Muscle of back (tissue), 13 donors: Measurements from ENCODE around the gene COL5A3. TPM values are rescaled to one million over a fixed set of nuclear protein-coding genes. Genes with fewer than 3 reads are reported as not detected.
"Not testable (repeated sequence)": the region's sequence is repeated elsewhere in the genome, so short reads cannot be mapped to it uniquely, and the experiment has no call there.

Source experiments
- DNase-seq, 3 donors: peaks; one replicate each; pipeline versions ENCODE4 v3.0.0 to v3.0.0-alpha.2; 2013
- long read RNA-seq, 9 donors: transcript quantifications; one replicate each; lab custom pipeline, GENCODE V29; 2026
- polyA plus RNA-seq, 10 donors: library from polyadenylated mRNA; unstranded; fragments of 120-200 nt; gene quantifications; one replicate each; pipeline ENCODE4 v1.2.1, GENCODE V29; 2013; ENCODE audit not compliant: insufficient read length in 10 of 10

COL5A3 gene
- polyA plus RNA-seq: 100 to 1,000 TPM in 1 of 10 donors, 10 to 100 TPM in 9; 55.3 to 119 (median 78.8) TPM
- long read RNA-seq, donor 1, partial matches to known transcripts: 5 of 5 reads
- long read RNA-seq, donor 1, other reads (novel, unspliced or antisense): 0 of 5 reads
- long read RNA-seq, donor 2: 0 reads
- long read RNA-seq, donor 3: 0 reads
- long read RNA-seq, donor 4: 0 reads
- long read RNA-seq, donor 5, partial matches to known transcripts: 71 of 71 reads
- long read RNA-seq, donor 5, other reads (novel, unspliced or antisense): 0 of 71 reads
- long read RNA-seq, donor 6, full-length matches to known transcripts: 1 of 43 reads
- long read RNA-seq, donor 6, partial matches to known transcripts: 42 of 43 reads
- long read RNA-seq, donor 6, other reads (novel, unspliced or antisense): 0 of 43 reads
- long read RNA-seq, donor 7: 0 reads
- long read RNA-seq, donor 8, full-length matches to known transcripts: 1 of 9 reads
- long read RNA-seq, donor 8, partial matches to known transcripts: 8 of 9 reads
- long read RNA-seq, donor 8, other reads (novel, unspliced or antisense): 0 of 9 reads
- long read RNA-seq, donor 9: 0 reads

- peak; percentile 60 to 92 (median 79) for DNase-seq
These were observed at the start of gene COL5A3 for GRCh38 chr19:10010247-10010691. Gene COL5A3 (minus strand): TSS chr19:10010504. CDS start chr19:10010385, 119 bp downstream.

GRCh38 chr19:10052602-10053360 is 42.5 kb upstream of the COL5A3 start:
- DNase-seq: no peak

GRCh38 chr19:10049626-10050025 is 39.3 kb upstream of the COL5A3 start:
- no peak for DNase-seq

DNA sequence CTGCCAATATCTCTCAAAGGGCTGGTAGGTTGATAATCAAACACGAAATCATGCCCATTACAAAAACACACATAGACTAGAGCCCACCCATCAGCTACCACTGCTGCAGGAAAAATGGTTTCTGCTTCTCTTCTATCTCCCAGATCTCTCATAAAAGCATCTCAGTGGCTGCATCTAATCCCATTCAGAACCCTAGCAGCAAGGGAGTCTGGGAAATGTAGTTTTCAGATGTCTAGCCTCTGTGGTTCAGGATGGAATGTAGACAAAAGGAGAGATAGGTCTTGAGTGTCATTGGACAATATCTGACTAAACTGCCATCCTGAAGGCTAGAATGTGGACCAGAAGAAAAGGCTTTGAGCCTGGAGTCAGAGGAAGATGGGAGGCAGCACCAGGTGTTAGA is 35.1 kb upstream of the COL5A3 start:
- DNase-seq: no peak

DNA sequence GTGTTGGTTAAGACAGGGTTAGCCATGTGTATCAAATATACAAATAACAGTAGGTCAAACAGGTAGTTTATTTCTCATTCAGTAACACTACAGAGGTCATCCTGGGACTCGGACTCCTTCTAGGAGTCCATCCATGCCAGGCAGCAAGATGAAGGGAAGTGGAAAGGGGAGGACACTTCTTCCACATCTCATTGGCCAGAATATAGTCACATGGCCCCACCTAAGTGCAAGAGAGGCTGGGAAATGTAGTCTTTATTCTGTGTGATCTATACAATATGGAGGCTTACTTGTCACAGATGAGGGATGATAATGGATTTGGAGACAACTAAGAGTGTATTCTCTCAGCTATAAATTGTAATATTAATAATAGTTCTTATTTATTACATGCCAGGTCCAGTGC is 34.1 kb upstream of the COL5A3 start:
- no peak for DNase-seq

GRCh38 chr19:10043286-10043927 is 33.1 kb upstream of the COL5A3 start:
- DNase-seq: peak in 2 of 3 donors; percentile 14 to 65

DNA sequence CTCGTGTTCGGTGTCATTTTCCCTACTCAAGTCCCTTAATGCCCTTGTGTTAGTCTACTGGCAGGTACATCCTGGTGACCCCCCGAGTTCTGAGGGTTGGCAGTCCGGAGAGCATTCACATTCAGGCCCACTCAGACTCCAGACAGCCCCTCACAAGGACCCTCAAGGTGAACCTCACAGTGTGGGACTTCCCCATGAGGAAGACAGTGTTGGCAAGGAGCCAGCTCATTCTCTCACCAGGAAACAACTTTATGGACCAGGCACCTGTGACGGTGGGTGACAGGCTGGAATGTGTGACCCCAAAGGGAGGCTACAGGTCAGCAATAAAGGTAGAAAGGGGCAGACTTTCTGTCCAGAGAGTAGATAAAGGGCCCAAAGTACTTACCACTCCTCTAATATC is 27.5 kb upstream of the COL5A3 start:
- DNase-seq: no peak

- no peak for DNase-seq
These were observed 27.1 kb upstream of the COL5A3 start for GRCh38 chr19:10037367-10037766.

DNA sequence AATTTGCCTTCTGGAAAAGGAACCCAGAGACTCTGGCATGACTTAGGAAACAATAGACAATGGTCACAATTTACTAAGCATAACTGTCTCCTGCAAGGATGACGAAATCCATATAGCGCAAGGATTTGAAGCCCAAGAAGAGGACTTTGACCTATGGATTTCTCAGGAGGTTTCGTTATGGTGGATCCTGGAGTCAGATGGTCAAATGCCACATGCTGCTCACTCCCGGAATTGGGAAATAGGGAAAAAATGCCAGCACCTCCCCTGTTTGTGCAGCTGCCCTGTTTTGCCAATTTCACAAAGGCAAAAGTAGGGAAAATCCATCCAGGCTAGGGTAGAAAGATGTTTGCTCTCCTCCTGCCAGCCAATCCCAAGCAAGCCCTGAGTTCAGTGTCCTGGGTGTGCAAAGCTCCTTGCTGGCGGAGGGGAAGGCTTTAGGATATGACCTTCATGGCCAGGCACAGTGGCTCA is 26.3 kb upstream of the COL5A3 start:
- no peak for DNase-seq

GRCh38 chr19:10033614-10034013 is 23.3 kb upstream of the COL5A3 start:
- no peak for DNase-seq

- peak; percentile 94 to 97 (median 96) for DNase-seq
These were observed 17.1 kb upstream of the COL5A3 start for GRCh38 chr19:10027158-10027997.

GRCh38 chr19:10026744-10027143 is 16.4 kb upstream of the COL5A3 start:
- DNase-seq: no peak

DNA sequence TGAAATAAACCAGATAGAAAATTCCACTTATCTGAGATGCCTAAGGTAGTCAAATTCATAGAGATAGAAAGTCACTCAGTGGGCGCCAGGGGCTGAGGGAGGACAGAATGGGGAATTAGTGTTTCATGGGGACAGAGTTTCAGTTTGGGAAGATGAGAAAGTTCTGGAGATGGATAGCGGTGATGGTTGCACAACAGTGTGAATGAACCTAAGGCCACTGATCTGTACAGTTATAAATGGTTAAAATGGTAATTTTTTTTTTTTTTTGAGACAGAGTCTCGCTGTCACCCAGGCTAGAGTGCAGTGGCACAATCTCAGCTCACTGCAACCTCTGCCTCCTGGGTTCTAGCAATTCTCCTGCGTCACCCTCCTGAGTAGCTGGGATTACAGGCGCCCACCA is 12.8 kb upstream of the COL5A3 start:
- DNase-seq: not testable (repeated sequence)

DNA sequence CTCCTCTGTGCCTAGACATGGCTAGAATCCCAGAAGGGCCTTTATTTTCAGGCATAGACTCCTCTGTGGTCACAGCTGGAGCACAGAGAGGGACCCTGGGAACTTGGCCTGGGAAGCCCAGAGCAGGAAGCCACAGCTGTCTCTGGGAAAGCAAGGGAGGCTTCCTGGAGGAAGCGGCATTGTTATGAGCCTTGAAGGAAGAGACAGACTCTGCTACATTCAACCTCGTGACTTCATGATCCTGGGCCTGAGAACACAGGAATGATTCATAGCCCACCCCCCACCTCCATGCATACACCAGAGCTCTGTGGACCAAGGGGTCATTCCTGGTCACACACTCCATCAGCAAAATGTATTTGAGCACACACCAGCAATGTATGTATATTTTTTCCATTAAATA is 11.6 kb upstream of the COL5A3 start:
- no peak for DNase-seq

DNA sequence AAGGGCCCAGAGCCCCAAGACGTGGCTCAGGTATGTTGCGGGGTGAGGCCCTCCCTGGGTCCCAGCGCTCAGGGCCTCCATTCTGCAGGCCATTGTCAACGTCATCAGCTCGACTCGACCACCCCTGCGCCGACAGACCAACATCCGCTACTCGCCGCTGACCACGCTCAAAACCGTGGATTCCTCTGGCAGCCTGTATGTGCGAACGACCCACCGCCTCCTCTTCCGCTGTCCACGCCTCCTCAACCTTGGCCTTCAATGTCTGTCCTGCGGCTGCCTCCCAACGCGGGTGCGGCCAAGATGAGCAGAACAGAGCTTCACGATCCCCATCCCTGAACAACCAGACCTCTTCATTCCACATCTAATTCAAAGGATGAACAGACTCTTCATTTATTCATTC is 11.1 kb upstream of the COL5A3 start:
- no peak for DNase-seq

GRCh38 chr19:10020851-10021250 is 10.5 kb upstream of the COL5A3 start:
- DNase-seq: no peak

DNA sequence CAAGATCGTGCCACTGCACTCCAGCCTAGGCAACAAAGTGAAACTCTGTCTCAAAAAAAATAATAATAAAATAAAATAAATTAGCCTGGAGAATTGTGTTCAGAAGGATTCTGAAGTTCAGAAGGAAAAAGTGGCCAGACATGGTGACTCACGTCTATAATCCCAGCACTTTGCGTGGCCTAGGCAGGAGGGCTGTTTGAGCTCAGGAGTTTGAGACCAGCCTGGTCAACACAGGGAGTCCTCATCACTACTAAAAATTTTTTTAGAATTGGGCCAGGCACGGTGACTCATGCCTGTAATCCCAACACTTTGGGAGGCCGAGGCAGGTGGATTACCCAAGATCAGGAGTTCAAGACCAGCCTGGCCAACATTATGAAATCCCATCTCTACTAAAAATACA is 8.9 kb upstream of the COL5A3 start:
- DNase-seq: no peak

- no peak for DNase-seq
These were observed 8.5 kb upstream of the COL5A3 start for GRCh38 chr19:10018786-10019185.

DNA sequence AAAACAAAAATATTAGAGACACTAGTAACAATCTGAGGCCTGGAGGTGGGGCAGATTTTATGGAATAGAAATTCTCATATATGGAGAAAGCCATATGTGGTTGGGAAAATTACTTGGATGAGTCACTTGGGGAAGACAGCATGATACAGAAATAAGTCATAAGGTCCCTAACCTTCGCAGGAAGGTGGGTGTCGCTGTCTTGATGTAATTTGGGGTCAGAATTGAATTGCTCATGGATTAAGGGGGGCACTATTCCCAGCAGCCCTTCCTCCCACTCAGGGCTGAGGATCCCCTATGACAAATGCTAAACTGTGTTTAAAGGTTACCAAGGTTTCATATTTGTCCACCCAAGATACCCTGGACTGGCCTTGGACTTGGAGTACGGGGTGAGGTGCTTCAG is 8.0 kb upstream of the COL5A3 start:
- DNase-seq: peak in 1 of 3 donors; percentile 69

DNA sequence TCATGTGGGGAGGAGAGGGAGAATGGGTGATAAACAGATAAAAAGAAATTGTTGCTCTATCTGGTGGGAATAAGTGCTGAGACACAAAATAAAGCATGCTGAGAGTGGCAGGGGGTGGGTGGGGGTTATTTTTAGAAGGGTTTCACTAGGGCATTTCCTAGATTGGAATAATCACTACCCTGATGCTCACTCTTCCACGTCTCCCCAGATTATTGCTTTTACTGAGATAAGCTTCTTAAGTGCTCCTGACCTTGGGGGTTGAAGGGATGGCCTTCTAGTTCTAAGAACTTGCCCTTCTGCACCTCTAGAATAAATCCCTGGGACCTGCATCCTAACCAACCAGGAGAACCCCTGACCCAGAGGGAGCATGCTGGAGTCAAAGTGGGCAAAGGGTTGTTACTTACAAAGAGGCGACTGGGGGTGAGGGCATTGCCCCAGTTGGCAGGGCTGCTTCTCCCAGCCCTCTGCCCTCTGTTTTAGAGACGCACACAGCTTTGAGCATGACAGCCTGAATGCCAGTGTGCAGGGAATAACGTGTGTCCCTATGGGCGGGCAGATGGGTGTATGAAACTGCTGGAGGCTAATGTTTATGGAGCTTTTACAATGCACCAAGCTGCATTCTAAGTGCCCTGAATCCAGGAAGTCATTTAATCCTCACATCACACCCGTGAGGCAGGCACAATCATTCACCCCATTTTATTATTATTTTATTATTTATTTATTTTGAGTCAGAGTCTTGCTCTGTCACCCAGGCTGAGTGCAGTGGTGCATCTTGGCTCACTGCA is 3.7 kb upstream of the COL5A3 start:
- DNase-seq: no peak
